ENCODE results near the gene FAM240A. TPM values are rescaled to one million over a fixed set of nuclear protein-coding genes. Genes with fewer than 3 reads are reported as not detected.

FAM240A gene
- total and polyA plus RNA-seq, 2 donors from 2014 or later = 0.44 TPM; not detected in 1

DNA sequence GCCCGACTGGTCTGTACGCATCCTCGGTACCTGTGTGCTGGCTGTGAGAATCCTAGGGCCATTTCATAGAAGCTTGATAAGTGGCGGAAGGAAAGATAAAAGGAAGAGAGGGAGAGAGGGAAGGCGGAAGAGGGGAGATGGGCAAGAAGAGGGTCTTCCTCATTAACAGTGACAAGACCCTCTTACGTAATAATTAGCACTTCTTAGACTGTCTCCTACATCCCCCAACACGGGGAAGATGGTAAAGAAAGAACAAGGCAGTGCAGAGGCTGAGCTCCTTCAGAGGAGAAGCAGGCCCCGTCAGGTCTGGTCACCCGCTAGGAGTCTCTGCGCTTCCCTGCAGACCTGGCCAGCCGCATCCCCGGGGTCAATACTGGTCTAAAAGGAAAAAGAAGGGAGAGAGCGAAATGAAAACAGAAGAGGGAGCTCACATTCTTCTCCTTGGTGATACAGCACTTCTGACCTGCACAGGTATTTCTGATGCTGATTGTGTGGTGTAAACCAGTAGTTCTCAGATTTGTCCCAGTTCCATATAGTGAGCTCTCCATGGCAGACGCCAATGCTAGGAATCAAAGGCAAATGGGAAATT lies 19.0 kb upstream of the FAM240A start:
- DNase-seq = no peak
- no peak for FAIRE-seq
- no peaks in the 10 kb centered on the region for H3K27me3 ChIP-seq (ENCODE audit: control insufficient read depth, insufficient read depth, low read length)

DNA sequence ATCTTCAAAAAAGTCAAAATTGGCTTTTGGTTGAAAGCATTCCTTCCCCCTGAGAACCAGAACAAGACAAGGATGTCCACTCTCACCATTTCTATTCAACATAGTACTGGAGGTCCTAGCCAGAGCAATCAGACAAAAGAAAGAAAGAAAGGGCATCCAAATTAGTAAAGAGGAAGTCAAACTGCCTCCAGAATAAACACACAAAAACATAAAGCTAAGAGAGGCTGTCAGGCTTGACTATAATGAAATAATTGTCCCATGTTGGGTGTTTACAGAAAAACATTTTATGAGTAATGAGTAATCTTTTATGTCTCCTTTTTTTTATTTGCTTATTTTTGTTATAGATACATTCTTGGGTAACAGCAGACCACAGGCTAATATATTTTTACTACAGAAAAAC lies 18.3 kb upstream of the FAM240A start:
- Histone ChIP-seq H3K9me3 (ENCODE audit: control insufficient read depth in 2 of 3, insufficient read depth in 1 of 3, low read length in 3 of 3) (no peaks in the 10 kb centered on the region), H3K27me3 (ENCODE audit: control insufficient read depth, insufficient read depth, low read length) (no peaks in the 10 kb centered on the region), H3K27ac (ENCODE audit: low read depth in 2 of 2, low read length in 2 of 2) (no peak overlapping the region), H3K9ac (ENCODE audit: low read length in 3 of 3) (no peak overlapping the region), H3K36me3 (ENCODE audit: control insufficient read depth in 2 of 3, insufficient read depth in 3 of 3, low read length in 3 of 3) (no peaks in the 10 kb centered on the region), H3K4me1 (ENCODE audit: control insufficient read depth in 2 of 3, insufficient read depth in 2 of 3, low read depth in 1 of 3, low read length in 3 of 3) (no peaks in the 10 kb centered on the region), H3K4me3 (ENCODE audit: low read length in 3 of 3) (no peak overlapping the region)
- FAIRE-seq = no peak
- TF ChIP-seq, protein P1, sequence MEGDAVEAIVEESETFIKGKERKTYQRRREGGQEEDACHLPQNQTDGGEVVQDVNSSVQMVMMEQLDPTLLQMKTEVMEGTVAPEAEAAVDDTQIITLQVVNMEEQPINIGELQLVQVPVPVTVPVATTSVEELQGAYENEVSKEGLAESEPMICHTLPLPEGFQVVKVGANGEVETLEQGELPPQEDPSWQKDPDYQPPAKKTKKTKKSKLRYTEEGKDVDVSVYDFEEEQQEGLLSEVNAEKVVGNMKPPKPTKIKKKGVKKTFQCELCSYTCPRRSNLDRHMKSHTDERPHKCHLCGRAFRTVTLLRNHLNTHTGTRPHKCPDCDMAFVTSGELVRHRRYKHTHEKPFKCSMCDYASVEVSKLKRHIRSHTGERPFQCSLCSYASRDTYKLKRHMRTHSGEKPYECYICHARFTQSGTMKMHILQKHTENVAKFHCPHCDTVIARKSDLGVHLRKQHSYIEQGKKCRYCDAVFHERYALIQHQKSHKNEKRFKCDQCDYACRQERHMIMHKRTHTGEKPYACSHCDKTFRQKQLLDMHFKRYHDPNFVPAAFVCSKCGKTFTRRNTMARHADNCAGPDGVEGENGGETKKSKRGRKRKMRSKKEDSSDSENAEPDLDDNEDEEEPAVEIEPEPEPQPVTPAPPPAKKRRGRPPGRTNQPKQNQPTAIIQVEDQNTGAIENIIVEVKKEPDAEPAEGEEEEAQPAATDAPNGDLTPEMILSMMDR (IDR thresholded peaks at IDR 0.05; ENCODE audit: borderline replicate concordance, extremely low read depth, insufficient read depth) = no peak
- intact Hi-C loops (cut with DNase I) = no loop called here
- DNase-seq = no peak

More for the DNA sequence above, 19.0 kb upstream of the FAM240A start:
- H3K9ac ChIP-seq (ENCODE audit: low read length in 3 of 3) = no peak overlapping the region
- TF ChIP-seq, protein P1 (IDR thresholded peaks at IDR 0.05; ENCODE audit: borderline replicate concordance, extremely low read depth, insufficient read depth) = no peak
- no peaks in the 10 kb centered on the region for H3K9me3 ChIP-seq (ENCODE audit: control insufficient read depth in 2 of 3, insufficient read depth in 1 of 3, low read length in 3 of 3)
- no peaks in the 10 kb centered on the region for H3K36me3 ChIP-seq (ENCODE audit: control insufficient read depth in 2 of 3, insufficient read depth in 3 of 3, low read length in 3 of 3)
- intact Hi-C loops (cut with DNase I) = no loop called here
- no peak overlapping the region for H3K4me3 ChIP-seq (ENCODE audit: low read length in 3 of 3)
- no peaks in the 10 kb centered on the region for H3K4me1 ChIP-seq (ENCODE audit: control insufficient read depth in 2 of 3, insufficient read depth in 2 of 3, low read depth in 1 of 3, low read length in 3 of 3)
- H3K27ac ChIP-seq (ENCODE audit: low read depth in 2 of 2, low read length in 2 of 2) = no peak overlapping the region

DNA sequence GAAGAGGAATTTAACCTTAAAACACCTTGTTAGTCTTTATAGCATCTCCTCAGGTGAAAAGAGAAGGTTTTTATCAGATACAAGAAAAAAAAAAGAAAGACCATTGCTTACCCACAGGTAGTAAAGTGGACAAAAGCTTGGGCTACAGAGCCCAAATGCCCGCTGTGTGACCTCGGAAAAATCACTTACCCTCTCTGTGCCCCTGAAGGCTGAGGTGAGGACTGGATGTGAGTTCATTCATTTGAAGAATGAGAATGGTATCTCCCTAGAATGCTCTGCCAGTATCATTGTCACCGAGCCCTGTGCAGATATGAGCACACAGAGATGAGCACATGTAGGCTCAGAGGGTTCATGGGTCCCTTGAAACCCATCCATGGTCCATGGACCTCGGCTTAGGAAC lies 17.6 kb upstream of the FAM240A start:
- no peak for DNase-seq
- H3K27me3 ChIP-seq (ENCODE audit: control insufficient read depth, insufficient read depth, low read length) = no peaks in the 10 kb centered on the region
- H3K4me1 ChIP-seq (ENCODE audit: control insufficient read depth in 2 of 3, insufficient read depth in 2 of 3, low read depth in 1 of 3, low read length in 3 of 3) = no peaks in the 10 kb centered on the region
- no peak overlapping the region for H3K27ac ChIP-seq (ENCODE audit: low read depth in 2 of 2, low read length in 2 of 2)
- H3K36me3 ChIP-seq (ENCODE audit: control insufficient read depth in 2 of 3, insufficient read depth in 3 of 3, low read length in 3 of 3) = no peaks in the 10 kb centered on the region
- H3K9ac ChIP-seq (ENCODE audit: low read length in 3 of 3) = no peak overlapping the region
- intact Hi-C loops (cut with DNase I) = no loop called here
- H3K9me3 ChIP-seq (ENCODE audit: control insufficient read depth in 2 of 3, insufficient read depth in 1 of 3, low read length in 3 of 3) = no peaks in the 10 kb centered on the region
- H3K4me3 ChIP-seq (ENCODE audit: low read length in 3 of 3) = no peak overlapping the region
- TF ChIP-seq, protein P1 (IDR thresholded peaks at IDR 0.05; ENCODE audit: borderline replicate concordance, extremely low read depth, insufficient read depth) = no peak
- no peak for FAIRE-seq

DNA sequence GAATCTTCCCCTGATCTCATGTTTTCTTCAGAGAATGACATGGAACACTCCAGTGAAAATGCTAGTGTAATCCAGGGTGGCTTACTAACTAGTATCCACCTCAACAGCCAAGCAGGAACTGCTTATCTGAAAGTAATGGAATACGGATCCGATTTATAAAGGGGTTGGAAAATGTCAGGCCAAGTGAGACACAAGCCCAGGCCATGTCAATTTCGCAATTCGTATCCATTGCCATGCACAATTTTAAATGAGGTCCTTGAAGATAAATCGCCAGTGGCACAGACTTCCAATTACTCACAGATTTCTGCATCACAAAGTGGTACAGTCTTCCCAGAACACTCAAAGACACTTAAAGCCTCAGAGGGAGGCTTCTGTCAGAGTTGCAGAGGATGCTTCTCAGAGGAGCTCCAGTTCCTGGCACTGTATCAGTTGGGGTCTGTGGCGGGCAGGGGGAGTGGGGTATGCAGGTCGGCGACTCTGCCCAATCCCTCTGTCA lies 16.5 kb upstream of the FAM240A start:
- Histone ChIP-seq H3K36me3 (ENCODE audit: control insufficient read depth in 2 of 3, insufficient read depth in 3 of 3, low read length in 3 of 3) (no peaks in the 10 kb centered on the region), H3K27me3 (ENCODE audit: control insufficient read depth, insufficient read depth, low read length) (no peaks in the 10 kb centered on the region), H3K4me3 (ENCODE audit: low read length in 3 of 3) (no peak overlapping the region), H3K4me1 (ENCODE audit: control insufficient read depth in 2 of 3, insufficient read depth in 2 of 3, low read depth in 1 of 3, low read length in 3 of 3) (no peaks in the 10 kb centered on the region), H3K9me3 (ENCODE audit: control insufficient read depth in 2 of 3, insufficient read depth in 1 of 3, low read length in 3 of 3) (no peaks in the 10 kb centered on the region), H3K27ac (ENCODE audit: low read depth in 2 of 2, low read length in 2 of 2) (no peak overlapping the region), H3K9ac (ENCODE audit: low read length in 3 of 3) (no peak overlapping the region)
- intact Hi-C loops (cut with DNase I) = no loop called here
- DNase-seq (no peak), FAIRE-seq (no peak)
- TF ChIP-seq, protein P1 (IDR thresholded peaks at IDR 0.05; ENCODE audit: borderline replicate concordance, extremely low read depth, insufficient read depth) = no peak
